Measurements from ENCODE around the gene CTSW.

CTSW gene

GRCh38 chr11:65864706-65865471, 14.7 kb upstream of the CTSW start:
- Histone ChIP-seq H3K9me3 (no peaks in the 10 kb centered on the region), H3K27me3 (no peaks in the 10 kb centered on the region), H3K4me3 (ENCODE audit: low read depth in 1 of 2, low read length in 1 of 2) (no peak overlapping the region), H3K27ac (no peak overlapping the region), H3K4me1 (ENCODE audit: control insufficient read depth in 1 of 2, insufficient read depth in 1 of 2, low read depth in 1 of 2, low read length in 1 of 2) (peaks cover 24 to 29% of the 10 kb centered on the region in 2 experiments), H3K36me3 (peaks cover 62% of the 10 kb centered on the region)
- no peak for TF ChIP-seq CTCF (IDR thresholded peaks at IDR 0.05)

- no peak overlapping the region for H3K27ac ChIP-seq
- H3K36me3 ChIP-seq, result peaks cover 62% of the 10 kb centered on the region
- H3K4me1 ChIP-seq (ENCODE audit: control insufficient read depth in 1 of 2, insufficient read depth in 1 of 2, low read depth in 1 of 2, low read length in 1 of 2), result peaks cover 26 to 32% of the 10 kb centered on the region in 2 experiments
- H3K27me3 ChIP-seq, result no peaks in the 10 kb centered on the region
- H3K9me3 ChIP-seq, result no peaks in the 10 kb centered on the region
- no peak overlapping the region for H3K4me3 ChIP-seq (ENCODE audit: low read depth in 1 of 2, low read length in 1 of 2)
- no peak for TF ChIP-seq CTCF (IDR thresholded peaks at IDR 0.05)
Measured at GRCh38 chr11:65865550-65866172, 14.0 kb upstream of the CTSW start.

- Histone ChIP-seq H3K4me3 (ENCODE audit: low read depth in 1 of 2, low read length in 1 of 2) (no peak overlapping the region), H3K4me1 (ENCODE audit: control insufficient read depth in 1 of 2, insufficient read depth in 1 of 2, low read depth in 1 of 2, low read length in 1 of 2) (peaks cover 26 to 32% of the 10 kb centered on the region in 2 experiments), H3K27me3 (no peaks in the 10 kb centered on the region), H3K27ac (no peak overlapping the region), H3K36me3 (peaks cover 62% of the 10 kb centered on the region), H3K9me3 (no peaks in the 10 kb centered on the region)
- TF ChIP-seq CTCF (IDR thresholded peaks at IDR 0.05), result no peak
Measured at GRCh38 chr11:65866509-65867283, 12.9 kb upstream of the CTSW start.

- H3K9me3 ChIP-seq, result no peaks in the 10 kb centered on the region
- H3K4me1 ChIP-seq (ENCODE audit: control insufficient read depth in 1 of 2, insufficient read depth in 1 of 2, low read depth in 1 of 2, low read length in 1 of 2), result peaks cover 30% of the 10 kb centered on the region in 2 experiments
- H3K36me3 ChIP-seq, result peaks cover 58% of the 10 kb centered on the region
- H3K27ac ChIP-seq, result no peak overlapping the region
- TF ChIP-seq CTCF (IDR thresholded peaks at IDR 0.05), result no peak
- H3K27me3 ChIP-seq, result no peaks in the 10 kb centered on the region
- H3K4me3 ChIP-seq (ENCODE audit: low read depth in 1 of 2, low read length in 1 of 2), result no peak overlapping the region
Measured at GRCh38 chr11:65867284-65868071, 12.2 kb upstream of the CTSW start.

- H3K4me3 ChIP-seq (ENCODE audit: low read depth in 1 of 2, low read length in 1 of 2), result no peak overlapping the region
- TF ChIP-seq CTCF (IDR thresholded peaks at IDR 0.05), result no peak
- H3K4me1 ChIP-seq (ENCODE audit: control insufficient read depth in 1 of 2, insufficient read depth in 1 of 2, low read depth in 1 of 2, low read length in 1 of 2), result peaks cover 34 to 35% of the 10 kb centered on the region in 2 experiments
- H3K27me3 ChIP-seq, result no peaks in the 10 kb centered on the region
- H3K9me3 ChIP-seq, result no peaks in the 10 kb centered on the region
- no peak overlapping the region for H3K27ac ChIP-seq
- H3K36me3 ChIP-seq, result peaks cover 51% of the 10 kb centered on the region
Measured at GRCh38 chr11:65868076-65868667, 11.5 kb upstream of the CTSW start.
